Measurements from ENCODE around the gene RALGAPA1. TPM values are rescaled to one million over a fixed set of nuclear protein-coding genes. Genes with fewer than 3 reads are reported as not detected.

Gene RALGAPA1
- polyA plus RNA-seq, 1 donor: 33.3 TPM

DNA sequence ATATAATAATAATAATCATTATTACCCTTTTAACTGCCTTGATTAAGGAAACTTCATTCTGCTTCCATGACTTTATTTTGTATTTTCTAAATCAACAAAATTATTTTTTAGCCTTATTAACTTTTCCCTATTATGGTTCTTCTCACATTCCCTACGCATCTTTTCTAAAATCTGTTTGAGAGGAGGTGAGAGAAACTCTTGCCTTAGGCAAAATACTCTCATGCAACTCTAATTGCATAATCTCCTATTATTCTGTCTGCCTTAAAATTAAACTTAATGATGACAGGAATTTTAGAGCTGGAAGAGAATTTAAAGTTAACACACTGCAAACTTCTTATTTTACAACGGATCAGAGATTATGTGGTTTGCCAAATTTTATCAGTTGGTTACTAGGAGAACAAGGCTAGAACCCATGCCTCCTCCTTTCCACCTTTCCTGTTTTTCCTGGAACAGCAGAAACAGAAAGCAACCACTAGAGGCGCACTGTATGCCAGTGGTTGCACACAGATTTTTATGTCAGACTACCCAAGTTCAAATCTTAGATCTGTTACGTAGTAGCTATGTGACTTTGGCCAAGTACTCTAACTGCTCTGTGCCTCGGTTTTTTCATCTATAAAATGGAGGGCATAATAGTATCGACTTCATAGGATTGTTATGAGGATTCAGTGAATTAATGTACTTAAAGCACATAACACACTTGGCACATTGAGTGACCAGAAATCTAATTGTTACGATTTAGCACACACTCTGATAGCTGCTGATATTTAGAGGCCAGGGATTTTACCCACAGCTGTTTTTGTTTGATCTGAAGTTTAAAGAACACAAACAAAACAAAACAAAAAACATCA lies 12.7 kb upstream of the RALGAPA1 start:
- WGBS (ENCODE audit: insufficient coverage, low lambda C conversion rate): 18% methylated on average over 2 of the region's 7 CpGs

DNA sequence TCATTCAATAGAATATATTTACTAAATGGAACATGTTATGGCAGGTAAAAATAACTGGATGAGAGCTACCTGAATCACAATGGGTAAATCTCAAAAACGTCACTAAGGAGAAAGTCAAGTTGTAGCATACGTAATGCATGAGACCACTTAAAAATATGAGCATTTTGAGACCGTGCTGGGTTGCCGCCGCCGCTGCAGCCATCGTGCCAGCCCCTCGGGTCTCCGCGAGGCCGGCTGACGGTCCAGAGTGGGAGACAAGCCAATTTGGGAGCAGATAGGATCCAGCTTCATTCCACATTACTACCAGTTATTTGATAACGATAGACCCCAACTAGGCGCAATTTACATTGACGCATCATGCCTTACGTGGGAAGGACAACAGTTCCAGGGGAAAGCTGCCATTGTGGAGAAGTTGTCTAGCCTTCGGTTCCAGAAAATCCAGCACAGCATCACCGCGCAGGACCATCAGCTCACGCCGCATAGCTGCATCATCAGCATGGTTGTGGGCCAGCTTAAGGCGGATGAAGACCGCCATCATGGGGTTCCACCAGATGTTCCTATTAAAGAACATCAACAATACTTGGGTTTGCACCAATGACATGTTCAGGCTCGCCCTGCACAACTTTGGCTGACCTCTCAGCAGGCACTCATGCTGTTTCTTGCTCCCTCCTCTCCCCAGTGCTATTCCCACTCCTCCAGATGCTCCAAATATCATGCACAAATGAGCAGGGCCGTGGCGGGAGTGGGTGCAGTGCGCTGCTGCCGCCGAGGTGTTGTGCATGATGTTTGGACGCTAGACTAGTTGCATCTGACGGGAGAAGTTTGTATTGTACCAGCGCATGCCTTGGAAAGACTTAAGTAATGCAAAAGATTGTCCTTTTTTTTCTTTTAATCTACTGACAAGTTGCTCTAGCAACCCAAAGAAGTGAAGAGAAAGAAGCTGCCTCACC lies 10.8 kb upstream of the RALGAPA1 start:
- no peaks in the 10 kb centered on the region for H3K4me1 ChIP-seq (ENCODE audit: control insufficient read depth, insufficient read depth, low read length)
- no peaks in the 10 kb centered on the region for H3K9me3 ChIP-seq (ENCODE audit: control insufficient read depth, low read depth, low read length)
- H3K27ac ChIP-seq (ENCODE audit: low read length): no peak overlapping the region
- DNase-seq: no peak
- no peak overlapping the region for H3K4me3 ChIP-seq (ENCODE audit: low read length)
- H3K36me3 ChIP-seq (ENCODE audit: control insufficient read depth, insufficient read depth, low read length): no peaks in the 10 kb centered on the region
- WGBS (ENCODE audit: insufficient coverage, low lambda C conversion rate): 83% methylated on average over 1 of the region's 32 CpGs
- H3K27me3 ChIP-seq (ENCODE audit: control insufficient read depth, insufficient read depth, low read length): no peaks in the 10 kb centered on the region

More for the DNA sequence above, 12.7 kb upstream of the RALGAPA1 start:
- Histone ChIP-seq H3K27ac (ENCODE audit: low read length) (no peak overlapping the region), H3K36me3 (ENCODE audit: control insufficient read depth, insufficient read depth, low read length) (no peaks in the 10 kb centered on the region), H3K27me3 (ENCODE audit: control insufficient read depth, insufficient read depth, low read length) (no peaks in the 10 kb centered on the region), H3K4me1 (ENCODE audit: control insufficient read depth, insufficient read depth, low read length) (no peaks in the 10 kb centered on the region), H3K4me3 (ENCODE audit: low read length) (no peak overlapping the region), H3K9me3 (ENCODE audit: control insufficient read depth, low read depth, low read length) (peaks cover 6% of the 10 kb centered on the region)
- DNase-seq: peak; percentile 12 to 29

DNA sequence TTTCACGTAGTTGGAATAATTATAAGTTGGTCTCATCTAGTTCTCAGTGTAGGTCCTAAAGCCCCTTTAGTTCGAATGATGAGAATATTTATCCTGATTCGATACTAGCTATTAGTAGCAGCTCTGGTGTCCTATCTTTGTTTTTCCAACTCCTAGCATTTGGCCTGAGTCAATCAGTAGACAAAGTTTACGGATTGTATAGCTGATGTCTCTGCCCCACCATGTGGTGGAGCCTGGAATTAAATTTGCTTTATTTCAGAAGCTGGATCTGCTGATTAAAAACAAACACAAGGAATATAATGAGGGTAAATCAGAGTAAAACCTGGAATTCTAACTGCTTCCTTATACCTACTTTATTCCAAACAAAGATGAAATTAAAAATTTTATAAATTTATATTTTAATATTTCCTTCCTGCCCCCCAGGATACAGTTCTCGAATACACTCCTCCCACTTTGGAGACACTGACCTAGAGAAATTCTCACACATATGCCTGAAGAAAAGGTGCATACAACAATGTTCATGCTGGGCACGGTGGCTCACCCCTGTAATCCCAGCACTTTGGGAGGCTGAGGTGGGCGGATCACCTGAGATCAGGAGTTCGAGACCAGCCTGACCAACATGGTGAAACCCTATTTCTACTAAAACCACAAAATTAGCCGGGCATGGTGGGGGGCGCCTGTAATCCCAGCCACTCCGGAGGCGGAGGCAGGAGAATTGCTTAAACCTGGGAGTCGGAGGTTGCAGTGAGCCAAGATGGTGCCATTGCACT lies 9.4 kb upstream of the RALGAPA1 start:
- no peaks in the 10 kb centered on the region for H3K4me1 ChIP-seq (ENCODE audit: control insufficient read depth, insufficient read depth, low read length)
- no peak overlapping the region for H3K4me3 ChIP-seq (ENCODE audit: low read length)
- H3K36me3 ChIP-seq (ENCODE audit: control insufficient read depth, insufficient read depth, low read length): no peaks in the 10 kb centered on the region
- no peaks in the 10 kb centered on the region for H3K9me3 ChIP-seq (ENCODE audit: control insufficient read depth, low read depth, low read length)
- WGBS (ENCODE audit: insufficient coverage, low lambda C conversion rate): 100% methylated on average over 1 of the region's 13 CpGs
- H3K27ac ChIP-seq (ENCODE audit: low read length): no peak overlapping the region
- peak; percentile 12 to 30 for DNase-seq
- H3K27me3 ChIP-seq (ENCODE audit: control insufficient read depth, insufficient read depth, low read length): no peaks in the 10 kb centered on the region

DNA sequence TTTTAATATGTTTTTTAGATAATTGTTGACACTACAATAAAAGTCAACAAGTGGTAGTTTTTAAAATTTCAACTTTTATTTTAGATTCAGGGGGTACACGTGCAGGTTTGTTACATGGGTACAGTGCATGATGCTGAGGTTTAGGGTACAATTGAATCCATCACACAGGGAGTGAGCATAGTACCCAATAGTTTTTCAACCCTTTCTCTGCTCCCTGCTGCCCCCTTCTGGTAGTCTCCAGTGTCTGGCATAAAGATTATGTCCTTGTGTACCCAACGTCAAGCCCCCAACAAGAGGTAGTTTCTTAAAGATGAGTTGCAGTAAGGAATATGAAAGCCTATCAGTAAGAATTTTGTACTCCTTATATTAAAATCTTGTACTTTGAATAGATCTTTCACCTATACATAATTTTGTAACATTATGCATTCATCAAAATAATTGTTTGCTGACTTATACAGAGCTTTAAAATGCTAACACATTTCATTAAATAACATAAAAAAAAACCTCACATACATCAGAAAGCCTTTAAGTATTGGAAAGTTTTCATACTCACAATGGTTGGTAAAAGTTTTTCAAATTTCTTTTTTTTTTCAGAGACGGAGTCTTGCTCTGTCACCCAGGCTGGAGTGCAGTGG lies 5.4 kb upstream of the RALGAPA1 start:
- peak; percentile 15 to 19 for DNase-seq
- Histone ChIP-seq H3K4me3 (ENCODE audit: low read length) (no peak overlapping the region), H3K36me3 (ENCODE audit: control insufficient read depth, insufficient read depth, low read length) (no peaks in the 10 kb centered on the region), H3K27ac (ENCODE audit: low read length) (no peak overlapping the region), H3K9me3 (ENCODE audit: control insufficient read depth, low read depth, low read length) (no peaks in the 10 kb centered on the region), H3K27me3 (ENCODE audit: control insufficient read depth, insufficient read depth, low read length) (no peaks in the 10 kb centered on the region), H3K4me1 (ENCODE audit: control insufficient read depth, insufficient read depth, low read length) (no peaks in the 10 kb centered on the region)
- no CpG with 5 or more reads among the region's 3 CpGs for WGBS (ENCODE audit: insufficient coverage, low lambda C conversion rate)

GRCh38 chr14:35810963-35811362 lies 1.9 kb upstream of the RALGAPA1 start:
- DNase-seq: no peak
- Histone ChIP-seq H3K36me3 (ENCODE audit: control insufficient read depth, insufficient read depth, low read length) (no peaks in the 10 kb centered on the region), H3K9me3 (ENCODE audit: control insufficient read depth, low read depth, low read length) (no peaks in the 10 kb centered on the region), H3K4me3 (ENCODE audit: low read length) (no peak overlapping the region), H3K4me1 (ENCODE audit: control insufficient read depth, insufficient read depth, low read length) (no peaks in the 10 kb centered on the region), H3K27me3 (ENCODE audit: control insufficient read depth, insufficient read depth, low read length) (no peaks in the 10 kb centered on the region), H3K27ac (ENCODE audit: low read length) (no peak overlapping the region)
- WGBS (ENCODE audit: insufficient coverage, low lambda C conversion rate): 87% methylated on average over 3 of the region's 4 CpGs

DNA sequence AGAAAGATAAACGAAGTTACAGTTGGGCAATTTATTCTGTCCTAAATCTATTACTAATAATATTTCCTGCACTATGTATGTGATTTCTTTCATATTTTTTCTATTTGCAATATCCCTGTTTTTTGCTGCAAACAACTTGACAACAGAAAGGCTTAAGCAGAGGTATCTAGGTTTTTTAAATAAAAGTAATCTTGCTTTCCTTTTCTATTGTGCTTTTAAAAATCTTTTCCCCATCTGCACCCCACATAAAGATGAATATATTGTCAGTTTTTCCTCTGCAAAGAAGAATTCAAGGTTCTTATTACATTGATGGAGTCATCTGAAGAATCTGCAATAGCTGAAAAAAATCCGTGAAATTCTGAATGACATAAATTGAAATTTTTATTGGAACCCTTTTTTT lies 502 bp upstream of the RALGAPA1 start:
- no peaks in the 10 kb centered on the region for H3K4me1 ChIP-seq (ENCODE audit: control insufficient read depth, insufficient read depth, low read length)
- 33% methylated on average over 1 of the region's 2 CpGs for WGBS (ENCODE audit: insufficient coverage, low lambda C conversion rate)

GRCh38 chr14:35808076-35808637 lies 938 bp downstream of the RALGAPA1 start:
- Histone ChIP-seq H3K4me3 (ENCODE audit: low read length) (peak overlapping the region; percentile 82), H3K27ac (ENCODE audit: low read length) (peak overlapping the region; percentile 94), H3K27me3 (ENCODE audit: control insufficient read depth, insufficient read depth, low read length) (no peaks in the 10 kb centered on the region), H3K36me3 (ENCODE audit: control insufficient read depth, insufficient read depth, low read length) (no peaks in the 10 kb centered on the region), H3K9me3 (ENCODE audit: control insufficient read depth, low read depth, low read length) (no peaks in the 10 kb centered on the region), H3K4me1 (ENCODE audit: control insufficient read depth, insufficient read depth, low read length) (no peaks in the 10 kb centered on the region)
- WGBS (ENCODE audit: insufficient coverage, low lambda C conversion rate): 6% methylated on average over 2 of the region's 11 CpGs
- DNase-seq: peak; percentile 16 to 54

More for the DNA sequence above, 502 bp upstream of the RALGAPA1 start:
- no peaks in the 10 kb centered on the region for H3K9me3 ChIP-seq (ENCODE audit: control insufficient read depth, low read depth, low read length)
- H3K27ac ChIP-seq (ENCODE audit: low read length): peak overlapping the region; percentile 94
- no peaks in the 10 kb centered on the region for H3K27me3 ChIP-seq (ENCODE audit: control insufficient read depth, insufficient read depth, low read length)
- no peak for DNase-seq
- no peak overlapping the region for H3K4me3 ChIP-seq (ENCODE audit: low read length)
- H3K36me3 ChIP-seq (ENCODE audit: control insufficient read depth, insufficient read depth, low read length): no peaks in the 10 kb centered on the region

DNA sequence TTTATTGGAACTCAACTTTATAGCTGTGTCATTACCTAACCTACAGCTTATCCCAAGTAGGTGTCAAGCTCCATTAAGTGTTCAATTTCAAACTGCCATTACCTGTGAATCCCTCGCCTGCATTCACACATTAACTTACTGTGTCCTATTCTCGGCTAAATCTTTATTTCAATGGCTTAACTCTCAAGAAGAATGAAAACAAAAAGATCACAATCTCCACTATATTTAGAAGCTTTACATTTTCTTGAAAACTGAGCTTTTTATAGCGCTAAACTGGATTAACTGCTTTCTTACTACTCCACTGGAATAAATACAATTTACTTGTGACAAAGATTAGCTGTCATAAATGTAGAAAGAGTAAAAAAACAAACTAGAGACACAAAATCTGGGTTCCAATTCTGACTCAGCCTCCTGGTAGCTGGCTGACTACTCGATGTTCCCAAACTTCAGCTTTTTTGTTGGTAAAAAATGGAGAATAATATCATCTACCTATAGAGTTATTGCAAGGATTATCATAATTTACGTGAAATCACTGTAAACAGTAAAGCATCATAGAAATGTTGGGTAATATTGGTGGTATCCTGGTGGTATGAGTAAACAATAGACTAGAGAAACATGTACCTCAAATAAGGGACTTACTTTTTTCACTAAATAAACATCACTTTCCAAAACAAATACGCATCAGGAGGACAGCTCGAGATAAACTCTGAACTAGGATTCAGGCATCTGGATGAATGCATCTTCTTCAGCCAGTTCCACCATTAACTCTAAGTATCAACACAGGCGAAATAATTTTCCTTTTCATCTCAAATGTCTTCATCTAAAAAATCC lies 1.7 kb downstream of the RALGAPA1 start:
- WGBS (ENCODE audit: insufficient coverage, low lambda C conversion rate): 68% methylated on average over 3 of the region's 8 CpGs
- Histone ChIP-seq H3K27me3 (ENCODE audit: control insufficient read depth, insufficient read depth, low read length) (no peaks in the 10 kb centered on the region), H3K4me1 (ENCODE audit: control insufficient read depth, insufficient read depth, low read length) (no peaks in the 10 kb centered on the region), H3K9me3 (ENCODE audit: control insufficient read depth, low read depth, low read length) (no peaks in the 10 kb centered on the region), H3K4me3 (ENCODE audit: low read length) (peak overlapping the region; percentile 82), H3K36me3 (ENCODE audit: control insufficient read depth, insufficient read depth, low read length) (no peaks in the 10 kb centered on the region), H3K27ac (ENCODE audit: low read length) (no peak overlapping the region)
- no peak for DNase-seq

Measured in large intestine (tissue), 3 donors.